A549 (cell line): Measurements from ENCODE around the gene PARP2. TPM values are rescaled to one million over a fixed set of nuclear protein-coding genes. Genes with fewer than 3 reads are reported as not detected.
A peak's percentile ranks its signal among the peaks of the same experiment; 100 is the strongest.

Source experiments
- ATAC-seq, 2 experiments: fragments of 200-7000 bp in 1 of 2; fragments of >200 bp in 1 of 2; cut with Nextera tagmentation in 1 of 2; cut with Tn5 transposase in 1 of 2; 3 replicates each; pipeline versions ENCODE4 v1.8.0 to v1.9.1; 2018 to 2020; ENCODE audit warnings: mild to moderate bottlenecking in 1 of 2, moderate library complexity in 1 of 2
- CTCF ChIA-PET: fragments of 300-600 bp; sonication (Branson Sonifier 250); formaldehyde crosslinking; extraction: SDS; loops from one replicate; lab custom pipeline; 2021; ENCODE audit warnings: antibody characterized with exemption, inconsistent platforms; lab: Yijun Ruan, JAX
- POLR2A ChIA-PET: fragments of 350-600 bp; formaldehyde crosslinking; extraction: SDS; loops from one replicate; lab custom pipeline; 2021; ENCODE audit warnings: antibody characterized with exemption, inconsistent platforms; lab: Yijun Ruan, JAX
- DNase-seq, 2 experiments: peaks; one replicate each; pipeline versions ENCODE4 v3.0.0 to v3.0.0-alpha.2; 2011 to 2016; ENCODE audit warnings: low read depth in 1 of 2, low spot score in 1 of 2
- FAIRE-seq: peaks from 2 replicates; lab custom pipeline; 2011; peaks lifted over from hg19 to GRCh38; lab: Jason Lieb, UNC
- H3K27ac ChIP-seq, 2 experiments: fragments of >200 bp; sonication (Bioruptor Twin); formaldehyde crosslinking; 3 replicates each; pipeline ENCODE4 v1.5.1; 2016 to 2017
- H3K4me1 ChIP-seq: fragments of >200 bp; sonication (Bioruptor Twin); formaldehyde crosslinking; 3 replicates; pipeline ENCODE4 v1.6.1; 2016
- H3K4me2 ChIP-seq: fragments of >200 bp; sonication (Bioruptor Twin); formaldehyde crosslinking; 3 replicates; pipeline ENCODE4 v1.6.1; 2016
- H3K4me3 ChIP-seq: fragments of >200 bp; sonication (Bioruptor Twin); formaldehyde crosslinking; 3 replicates; pipeline ENCODE4 v1.5.1; 2016
- H3K9me3 ChIP-seq: fragments of >200 bp; sonication (Bioruptor Twin); formaldehyde crosslinking; 3 replicates; pipeline ENCODE4 v1.6.1; 2016
- BCL3 ChIP-seq: fragments of >200 bp; sonication (Bioruptor Twin); formaldehyde crosslinking; IDR thresholded peaks from 3 replicates; pipeline ENCODE4 v1.6.1; 2016
- BHLHE40 ChIP-seq: IDR thresholded peaks from 2 replicates; pipeline ENCODE4 v1.6.1; 2012; ENCODE audit warnings: low read depth, low read length, inconsistent platforms
- CHD2 ChIP-seq: fragments of 150-350 bp; IDR thresholded peaks from 2 replicates; pipeline ENCODE4 v1.6.1; 2014; ENCODE audit warnings: low read length; ENCODE audit not compliant: partially characterized antibody
- ELK1 ChIP-seq: fragments of 150-350 bp; IDR thresholded peaks from 2 replicates; pipeline ENCODE4 v1.6.1; 2014; ENCODE audit warnings: low read depth, mild to moderate bottlenecking, low read length
- ESRRA ChIP-seq: fragments of 150-350 bp; IDR thresholded peaks from 2 replicates; pipeline ENCODE4 v1.6.1; 2014; ENCODE audit warnings: mild to moderate bottlenecking, low read length, borderline replicate concordance
- FOSL2 ChIP-seq, 2 experiments: fragments of 450-650 bp in 1 of 2; fragments of >200 bp in 1 of 2; sonication (Bioruptor Twin) in 1 of 2; formaldehyde crosslinking; IDR thresholded peaks; 2 replicates each; pipeline versions ENCODE4 v1.5.0 to v1.6.1; 2016 to 2020; ENCODE audit warnings: mild to moderate bottlenecking in 1 of 2, moderate library complexity in 1 of 2
- JUNB ChIP-seq: fragments of >200 bp; sonication (Bioruptor Twin); formaldehyde crosslinking; IDR thresholded peaks from 2 replicates; pipeline ENCODE4 v1.6.1; 2016
- KDM1A ChIP-seq: fragments of 200-600 bp; sonication (generic); IDR thresholded peaks from 2 replicates; pipeline ENCODE4 v1.6.1; 2016; ENCODE audit warnings: low read depth, mild to moderate bottlenecking
- KDM5A ChIP-seq: fragments of 200-600 bp; sonication (generic); IDR thresholded peaks from 2 replicates; pipeline ENCODE4 v1.6.1; 2016; ENCODE audit warnings: antibody characterized with exemption, mild to moderate bottlenecking
- NFE2L2 ChIP-seq: fragments of 150-350 bp; conservative IDR thresholded peaks from 2 replicates; pipeline ENCODE4 v1.6.1; 2014; ENCODE audit warnings: low read length
- PBX3 ChIP-seq: IDR thresholded peaks from 2 replicates; pipeline ENCODE4 v1.6.1; 2012
- RCOR1 ChIP-seq: fragments of 150-350 bp; IDR thresholded peaks from 2 replicates; pipeline ENCODE4 v1.6.1; 2014; ENCODE audit warnings: antibody characterized with exemption, low read length, low read depth
- RFX5 ChIP-seq: fragments of 450-650 bp; IDR thresholded peaks from 2 replicates; pipeline ENCODE4 v1.7.1; 2014; ENCODE audit warnings: antibody characterized with exemption, mild to moderate bottlenecking, moderate library complexity
- SMC3 ChIP-seq: fragments of >200 bp; sonication (Bioruptor Twin); formaldehyde crosslinking; IDR thresholded peaks from 3 replicates; pipeline ENCODE4 v1.6.1; 2018; ENCODE audit warnings: inconsistent platforms
- ZC3H11A ChIP-seq: fragments of 450-650 bp; IDR thresholded peaks from 2 replicates; pipeline ENCODE4 v1.6.1; 2014; ENCODE audit warnings: antibody characterized with exemption, mild to moderate bottlenecking
- ZFP36 ChIP-seq: fragments of 450-650 bp; IDR thresholded peaks from 2 replicates; pipeline ENCODE4 v1.6.1; 2014; ENCODE audit warnings: borderline replicate concordance; ENCODE audit not compliant: partially characterized antibody
- ZSCAN20 ChIP-seq: fragments of 250-450 bp; sonication (Bioruptor Pico); IDR thresholded peaks from 2 replicates; pipeline ENCODE4 v1.8.0; 2022; ENCODE audit warnings: mild to moderate bottlenecking, moderate library complexity
- WGBS: methylation state at CpG from one replicate; pipeline ENCODE4 v1.1.6; 2017; ENCODE audit errors: missing lambda C conversion rate; 5-methylcytosine and 5-hydroxymethylcytosine counted together
- polyA plus RNA-seq, 4 experiments: library from polyadenylated mRNA; depleted of rRNA in 3 of 4; stranded (reverse); fragments of >200 nt; fragmentation: RNase III in 1 of 4; extraction: RNeasy Plus Mini Kit Qiagen cat#74134 plus additional on column Dnase treatment in 1 of 4; gene quantifications; 2 replicates in 3 of 4; 3 replicates in 1 of 4; pipeline ENCODE4 v1.2.3, GENCODE V29; 2011 to 2017
- TF ChIP-seq, protein P1 (sequence below): fragments of 450-650 bp; IDR thresholded peaks from 2 replicates; pipeline ENCODE4 v1.6.1; 2014; ENCODE audit warnings: antibody characterized with exemption
- TF ChIP-seq, protein P2 (sequence below): fragments of 200-600 bp; sonication (generic); IDR thresholded peaks from 2 replicates; pipeline ENCODE4 v1.6.1; 2016; ENCODE audit warnings: antibody characterized with exemption, mild to moderate bottlenecking, moderate library complexity

Gene PARP2
- polyA plus RNA-seq, 2 of the 4 experiments (the other 2 are of a cell fraction): 42.3 to 43.4 TPM

GRCh38 chr14:20332788-20333493, 10.5 kb upstream of the PARP2 start, which contains the start of gene CCNB1IP1 (continued):
- no peak for TF ChIP-seq FOSL2 (IDR thresholded peaks at IDR 0.05)
- no peak for TF ChIP-seq FOSL2 (CRISPR knock-in tag; IDR thresholded peaks at IDR 0.05)
- TF ChIP-seq RCOR1: no peak
- TF ChIP-seq ESRRA: no peak
- TF ChIP-seq ELK1: no peak
- TF ChIP-seq KDM5A: no peak; the same call in 1 of the 2 replicates
- TF ChIP-seq, protein P1, sequence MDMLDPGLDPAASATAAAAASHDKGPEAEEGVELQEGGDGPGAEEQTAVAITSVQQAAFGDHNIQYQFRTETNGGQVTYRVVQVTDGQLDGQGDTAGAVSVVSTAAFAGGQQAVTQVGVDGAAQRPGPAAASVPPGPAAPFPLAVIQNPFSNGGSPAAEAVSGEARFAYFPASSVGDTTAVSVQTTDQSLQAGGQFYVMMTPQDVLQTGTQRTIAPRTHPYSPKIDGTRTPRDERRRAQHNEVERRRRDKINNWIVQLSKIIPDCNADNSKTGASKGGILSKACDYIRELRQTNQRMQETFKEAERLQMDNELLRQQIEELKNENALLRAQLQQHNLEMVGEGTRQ: no peak
- TF ChIP-seq JUNB: no peak
- 0 out of 2 replicates have a peak, but pooled peaks have one; percentile 21 for TF ChIP-seq KDM1A
- no peak for TF ChIP-seq ZC3H11A
- TF ChIP-seq, protein P2, sequence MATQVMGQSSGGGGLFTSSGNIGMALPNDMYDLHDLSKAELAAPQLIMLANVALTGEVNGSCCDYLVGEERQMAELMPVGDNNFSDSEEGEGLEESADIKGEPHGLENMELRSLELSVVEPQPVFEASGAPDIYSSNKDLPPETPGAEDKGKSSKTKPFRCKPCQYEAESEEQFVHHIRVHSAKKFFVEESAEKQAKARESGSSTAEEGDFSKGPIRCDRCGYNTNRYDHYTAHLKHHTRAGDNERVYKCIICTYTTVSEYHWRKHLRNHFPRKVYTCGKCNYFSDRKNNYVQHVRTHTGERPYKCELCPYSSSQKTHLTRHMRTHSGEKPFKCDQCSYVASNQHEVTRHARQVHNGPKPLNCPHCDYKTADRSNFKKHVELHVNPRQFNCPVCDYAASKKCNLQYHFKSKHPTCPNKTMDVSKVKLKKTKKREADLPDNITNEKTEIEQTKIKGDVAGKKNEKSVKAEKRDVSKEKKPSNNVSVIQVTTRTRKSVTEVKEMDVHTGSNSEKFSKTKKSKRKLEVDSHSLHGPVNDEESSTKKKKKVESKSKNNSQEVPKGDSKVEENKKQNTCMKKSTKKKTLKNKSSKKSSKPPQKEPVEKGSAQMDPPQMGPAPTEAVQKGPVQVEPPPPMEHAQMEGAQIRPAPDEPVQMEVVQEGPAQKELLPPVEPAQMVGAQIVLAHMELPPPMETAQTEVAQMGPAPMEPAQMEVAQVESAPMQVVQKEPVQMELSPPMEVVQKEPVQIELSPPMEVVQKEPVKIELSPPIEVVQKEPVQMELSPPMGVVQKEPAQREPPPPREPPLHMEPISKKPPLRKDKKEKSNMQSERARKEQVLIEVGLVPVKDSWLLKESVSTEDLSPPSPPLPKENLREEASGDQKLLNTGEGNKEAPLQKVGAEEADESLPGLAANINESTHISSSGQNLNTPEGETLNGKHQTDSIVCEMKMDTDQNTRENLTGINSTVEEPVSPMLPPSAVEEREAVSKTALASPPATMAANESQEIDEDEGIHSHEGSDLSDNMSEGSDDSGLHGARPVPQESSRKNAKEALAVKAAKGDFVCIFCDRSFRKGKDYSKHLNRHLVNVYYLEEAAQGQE: no peak
- TF ChIP-seq ZFP36: no peak
- no peak for TF ChIP-seq PBX3
- no peak for TF ChIP-seq SMC3
- peak; percentile 34; the same call in 1 of the 2 replicates for TF ChIP-seq RFX5
- no peak for TF ChIP-seq ZSCAN20 (CRISPR knock-in tag)
- TF ChIP-seq CHD2: no peak
- no peak for TF ChIP-seq BHLHE40
- peak; percentile 69; the same call in 1 of the 3 replicates for TF ChIP-seq BCL3

DNA sequence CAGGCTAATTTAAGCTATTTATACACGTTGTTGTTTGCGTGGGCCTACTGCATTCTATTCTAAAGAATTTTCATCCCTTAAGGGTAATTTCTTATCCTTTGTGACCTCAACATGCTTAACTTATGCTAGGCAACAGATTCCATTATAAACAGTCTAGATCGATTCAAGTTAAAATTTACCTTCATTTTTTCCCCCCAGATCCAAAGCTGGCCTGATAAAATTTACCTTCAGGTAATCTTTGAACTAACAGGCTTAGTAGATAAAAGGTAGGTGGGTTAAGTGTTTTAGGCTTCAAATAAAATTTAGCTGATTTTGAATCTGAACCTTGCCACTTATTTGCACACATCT, 10.0 kb upstream of the PARP2 start:
- no peak for FAIRE-seq
- H3K4me1 ChIP-seq: peaks cover 33% of the 10 kb centered on the region
- H3K4me2 ChIP-seq: peak overlapping the region; percentile 68
- CTCF ChIA-PET: interaction anchor here (1.0 to 5.8 kb wide), 5 partner anchors 9 to 358 kb away, joined by 3 to 37 read pairs (median 3); partner anchors contain the start of gene PARP2
- WGBS: 2% methylated on average over 3 of the region's 3 CpGs
- H3K4me3 ChIP-seq: peak overlapping the region; percentile 84
- peak overlapping the region; percentile 11 to 87; a peak in 4 of 6 replicates for H3K27ac ChIP-seq
- TF ChIP-seq NFE2L2 (no peak), ELK1 (no peak)
- TF ChIP-seq, all 56 proteins: peak for 0
- ATAC-seq: peak; percentile 21 to 45; a peak in 4 of 6 replicates
- H3K9me3 ChIP-seq: no peaks in the 10 kb centered on the region
- no peak for DNase-seq
- POLR2A ChIA-PET: interaction anchor here (1.4 to 2.4 kb wide), 2 partner anchors 9 to 128 kb away, joined by 3 to 53 read pairs; partner anchors contain the start of genes PARP2 and PIP4P1
